NCI-H1092 treated with DMSO at 0.1 percent for 48 hours (cell line): ENCODE results near the gene TMCC1.
"Not testable (repeated sequence)": the region's sequence is repeated elsewhere in the genome, so short reads cannot be mapped to it uniquely, and the experiment has no call there.

ENCODE experiments used
- DNase-seq: peaks from one replicate; lab custom pipeline; 2025; lab: John Stamatoyannopoulos, UW

Gene TMCC1

GRCh38 chr3:129834580-129834979 lies 58.9 kb downstream of the TMCC1 start:
- no peak for DNase-seq

DNA sequence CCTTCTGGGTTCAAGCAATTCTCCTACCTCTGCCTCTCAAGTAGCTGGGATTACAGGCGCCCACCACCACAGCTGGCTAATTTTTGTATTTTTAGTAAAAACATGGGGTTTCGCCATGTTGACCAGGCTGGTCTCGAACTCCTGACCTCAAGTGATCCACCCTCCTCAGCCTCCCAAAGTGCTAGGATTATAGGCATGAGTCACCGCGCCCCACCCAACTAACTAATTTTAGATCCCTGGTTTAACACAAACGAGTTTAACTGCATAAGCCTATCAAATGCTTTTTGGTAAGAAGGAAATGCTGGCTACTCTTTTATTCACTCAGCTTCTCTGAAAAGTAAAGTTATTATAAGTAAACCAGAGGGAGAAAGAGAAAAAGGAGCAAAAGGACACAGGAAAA lies 61.6 kb downstream of the TMCC1 start:
- DNase-seq, result not testable (repeated sequence)

GRCh38 chr3:129831503-129831902 lies 62.0 kb downstream of the TMCC1 start:
- no peak for DNase-seq

DNA sequence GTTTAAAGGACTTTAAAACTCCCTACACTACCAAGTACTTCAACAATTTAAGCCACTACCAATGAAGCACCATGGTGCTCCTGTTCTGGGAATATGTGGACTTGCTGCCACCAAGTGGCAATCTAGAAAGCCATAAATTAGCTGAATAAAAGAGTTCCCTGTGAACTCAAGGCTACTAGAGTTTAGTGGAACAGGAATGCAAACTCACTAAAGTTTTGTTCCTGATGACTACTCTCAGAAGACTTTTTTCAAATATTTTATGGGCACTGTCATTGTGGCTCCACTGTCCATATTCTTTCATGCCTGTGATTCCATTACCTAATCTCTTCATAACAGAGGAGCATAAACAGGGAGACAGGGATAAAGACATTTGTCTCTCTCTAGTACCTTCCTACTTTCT lies 63.9 kb downstream of the TMCC1 start:
- DNase-seq, result peak; percentile 42

GRCh38 chr3:129827765-129828164 lies 65.7 kb downstream of the TMCC1 start:
- no peak for DNase-seq

GRCh38 chr3:129824926-129825541 lies 68.5 kb downstream of the TMCC1 start:
- DNase-seq, result peak; percentile 30

DNA sequence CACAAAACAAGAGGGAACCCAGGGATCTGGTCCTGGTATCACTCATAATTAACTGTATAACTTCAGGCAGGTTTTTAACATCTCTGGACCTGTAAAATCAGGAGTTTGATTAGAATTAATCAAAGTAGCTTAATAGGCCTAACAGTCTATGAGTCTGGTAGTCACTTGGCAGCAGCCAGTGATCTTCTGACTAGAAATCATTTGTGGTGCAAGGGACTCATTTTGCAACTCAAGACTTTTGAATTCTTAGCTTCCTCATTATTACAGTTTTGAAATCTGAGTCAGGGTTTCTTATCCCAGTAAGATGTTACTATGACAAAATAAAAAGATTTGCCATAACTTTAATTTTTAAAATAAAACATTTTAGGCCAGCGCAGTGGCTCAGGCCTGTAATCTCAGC lies 70.8 kb downstream of the TMCC1 start:
- no peak for DNase-seq

DNA sequence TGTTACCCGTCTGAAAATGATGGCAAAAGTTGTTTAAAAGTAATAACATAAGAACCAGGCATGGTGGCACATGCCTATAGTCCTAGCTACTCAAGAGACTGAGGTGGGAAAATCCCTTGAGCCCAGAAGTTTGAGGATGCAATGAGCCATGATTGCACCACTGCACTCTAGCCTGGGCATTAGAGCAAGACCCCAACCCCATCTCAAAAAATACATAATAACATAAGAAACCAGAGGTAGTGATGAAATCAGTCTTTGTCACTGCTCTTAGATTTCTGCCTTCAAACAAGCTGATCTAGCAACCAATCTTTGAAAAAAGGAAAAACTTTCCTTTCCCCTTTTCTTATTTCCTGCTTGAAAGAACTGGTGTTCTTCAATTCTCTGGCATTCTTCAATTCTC lies 71.3 kb downstream of the TMCC1 start:
- no peak for DNase-seq

DNA sequence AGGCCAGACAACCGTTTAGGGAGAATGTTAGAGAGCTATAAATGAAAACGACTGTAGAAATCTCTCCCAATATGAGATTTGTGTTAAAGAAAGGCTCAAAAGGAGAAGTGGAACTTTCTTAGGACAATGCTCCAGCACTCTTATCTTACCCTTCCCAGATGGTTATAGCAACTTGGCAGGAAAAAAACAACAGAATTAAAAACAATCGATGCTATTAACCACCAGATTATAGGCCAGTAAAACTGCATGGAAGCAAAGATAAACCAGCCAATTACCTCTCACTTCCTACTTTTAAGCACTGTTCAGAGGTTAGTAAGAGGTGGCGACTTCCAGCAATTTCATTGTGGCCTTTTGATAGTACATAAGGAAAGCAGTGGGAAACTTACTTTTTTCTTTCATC lies 72.9 kb downstream of the TMCC1 start:
- DNase-seq, result no peak

GRCh38 chr3:129812589-129812988 lies 80.9 kb downstream of the TMCC1 start:
- DNase-seq, result no peak

GRCh38 chr3:129809297-129809696 lies 84.2 kb downstream of the TMCC1 start:
- DNase-seq, result no peak

- no peak for DNase-seq
Observed at GRCh38 chr3:129796146-129796545, 97.4 kb downstream of the TMCC1 start.

- DNase-seq, result no peak
Observed at GRCh38 chr3:129795186-129796010, 98.1 kb downstream of the TMCC1 start.

GRCh38 chr3:129794311-129795185 lies 99.0 kb downstream of the TMCC1 start:
- DNase-seq, result peak; percentile 32

DNA sequence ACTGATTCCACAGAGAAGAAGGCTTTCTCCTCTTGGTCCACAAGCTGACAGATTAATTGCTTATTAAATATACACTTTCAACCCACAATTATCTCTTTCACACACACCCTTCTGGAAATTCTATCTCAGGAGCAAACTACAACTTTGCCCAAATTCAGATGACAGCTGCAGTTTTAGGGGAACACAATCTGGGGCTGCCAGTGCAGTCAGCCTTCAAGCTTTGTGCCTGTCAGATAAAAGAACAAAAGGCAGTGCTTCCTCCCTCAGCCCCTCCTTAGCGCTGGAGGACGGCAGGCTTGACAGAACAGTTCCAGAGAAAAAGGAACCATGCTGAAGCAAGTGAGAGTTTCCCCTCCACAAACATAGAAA lies 99.6 kb downstream of the TMCC1 start:
- DNase-seq, result peak; percentile 28

DNA sequence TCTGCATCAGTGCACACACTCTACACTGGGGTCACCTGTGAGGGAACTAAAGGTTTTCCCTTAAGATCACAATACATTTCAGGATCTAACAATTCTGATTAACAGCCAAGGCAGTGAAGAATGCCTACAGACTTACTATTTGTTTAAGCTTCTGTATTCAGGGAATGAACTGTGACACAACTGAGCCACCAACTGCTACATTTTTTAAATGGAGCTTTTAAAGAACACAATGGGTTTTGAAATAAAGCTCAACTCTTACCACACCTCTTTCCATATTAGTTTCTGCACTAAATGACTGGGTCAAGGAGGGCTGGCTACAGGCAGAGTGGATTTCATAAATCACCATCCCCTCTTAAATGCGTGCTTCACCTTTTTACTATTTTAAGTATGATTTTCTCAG lies 100.2 kb downstream of the TMCC1 start:
- DNase-seq, result no peak

GRCh38 chr3:129783470-129783869 lies 110.0 kb downstream of the TMCC1 start:
- DNase-seq, result no peak

- no peak for DNase-seq
Observed at GRCh38 chr3:129778871-129779270, 114.6 kb downstream of the TMCC1 start.

DNA sequence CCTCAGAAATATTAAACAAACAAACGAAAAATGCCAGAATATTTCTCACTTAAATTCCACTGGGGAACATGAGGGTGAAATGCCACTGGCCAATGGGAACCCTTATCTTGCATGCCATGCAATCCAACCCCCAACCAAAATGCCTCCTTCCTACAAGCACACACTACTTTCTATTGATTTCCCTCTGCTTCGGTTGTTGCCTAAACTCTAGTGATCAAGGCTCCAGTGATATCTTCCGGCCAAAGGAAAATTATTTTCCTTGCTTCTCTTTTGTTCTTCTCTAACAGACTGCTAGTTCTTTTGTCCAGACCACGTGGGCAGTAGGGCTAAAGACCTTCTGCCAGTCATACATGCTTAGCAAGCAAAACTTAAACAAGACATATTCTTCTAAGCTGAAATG lies 115.7 kb downstream of the TMCC1 start:
- DNase-seq, result no peak

GRCh38 chr3:129775870-129776269 lies 117.6 kb downstream of the TMCC1 start:
- no peak for DNase-seq

DNA sequence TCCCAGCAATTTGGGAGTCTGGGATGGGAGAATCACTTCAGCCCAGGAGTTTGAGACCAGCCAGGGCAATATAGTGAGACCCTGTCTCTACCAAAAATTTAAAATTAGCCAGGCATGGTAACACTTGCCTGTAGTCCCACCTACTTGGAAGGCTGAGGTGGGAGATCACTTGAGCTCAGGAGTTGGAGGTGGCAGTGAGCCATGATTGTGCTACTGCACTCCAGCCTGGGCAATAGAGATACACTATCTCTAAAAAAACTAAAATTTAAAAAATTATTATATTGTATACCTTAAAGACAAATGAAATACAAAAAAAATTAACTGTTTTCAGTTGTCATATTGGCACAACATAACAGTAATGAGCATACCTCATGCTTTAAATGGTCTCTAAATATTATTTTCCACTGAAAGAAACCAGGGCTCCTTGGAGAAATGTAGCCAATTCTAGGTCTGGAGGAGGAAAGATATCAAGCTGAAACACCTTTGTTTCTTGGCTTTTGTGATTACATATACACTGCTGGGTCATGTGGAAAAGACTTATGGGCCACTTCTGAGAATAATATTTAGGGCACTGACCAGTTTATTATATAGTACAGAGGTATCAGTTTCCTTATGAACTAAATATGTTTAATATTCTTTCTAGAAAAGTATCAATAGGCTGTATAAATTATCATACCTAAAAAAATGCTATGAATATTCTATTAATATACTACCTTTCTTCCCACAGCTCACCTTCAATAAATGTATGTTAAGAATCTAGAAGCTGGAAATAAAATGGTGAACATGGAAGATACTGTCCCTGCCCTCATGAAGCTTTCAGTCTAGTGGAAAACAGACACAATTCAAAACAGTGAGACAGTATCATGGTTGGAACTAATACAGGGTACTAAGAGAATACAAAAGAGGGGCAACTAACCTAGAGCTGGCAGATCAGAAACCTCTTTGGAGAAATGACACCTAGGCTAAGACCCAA lies 119.5 kb downstream of the TMCC1 start:
- DNase-seq, result no peak

GRCh38 chr3:129770604-129771003 lies 122.9 kb downstream of the TMCC1 start:
- DNase-seq, result no peak
